K562 (cell line): Measurements from ENCODE around the gene LMNA. TPM values are rescaled to one million over a fixed set of nuclear protein-coding genes. Genes with fewer than 3 reads are reported as not detected.

ENCODE experiments used
- CXXC5 ChIP-seq: fragments of 250-450 bp; sonication (Bioruptor Pico); IDR thresholded peaks from 2 replicates; pipeline ENCODE4 v1.8.0; 2022; ENCODE audit warnings: inconsistent platforms, mild to moderate bottlenecking, moderate library complexity
- ERF ChIP-seq: fragments of 450-650 bp; formaldehyde crosslinking; IDR thresholded peaks from 2 replicates; pipeline ENCODE4 v1.4.0; 2020; ENCODE audit warnings: mild to moderate bottlenecking, mixed read lengths
- ESRRA ChIP-seq: fragments of 450-650 bp; IDR thresholded peaks from 2 replicates; pipeline ENCODE4 v1.6.1; 2014; ENCODE audit warnings: low read depth, mild to moderate bottlenecking, moderate library complexity, borderline replicate concordance
- ETV6 ChIP-seq, 3 experiments: fragments of 150-350 bp in 1 of 3; sonication (generic) in 1 of 3; formaldehyde crosslinking in 1 of 3; IDR thresholded peaks; 2 replicates each; pipeline versions ENCODE4 v1.6.1 to v1.8.0; 2014 to 2022; ENCODE audit warnings: borderline replicate concordance in 2 of 3, low read depth in 2 of 3, antibody characterized with exemption in 1 of 3, low read length in 1 of 3, mild to moderate bottlenecking in 1 of 3, missing genetic modification reagents in 1 of 3
- FOXA3 ChIP-seq, 2 experiments: fragments of 450-650 bp in 1 of 2; sonication (generic) in 1 of 2; formaldehyde crosslinking; IDR thresholded peaks in 1 of 2; conservative IDR thresholded peaks in 1 of 2; 2 replicates each; pipeline versions ENCODE4 v1.4.0 to v1.8.0; 2020 to 2022; ENCODE audit warnings: mild to moderate bottlenecking in 2 of 2, missing genetic modification reagents in 1 of 2
- LARP7 ChIP-seq: fragments of 450-650 bp; IDR thresholded peaks from 2 replicates; pipeline ENCODE4 v1.6.1; 2016
- MAFG ChIP-seq: fragments of 450-650 bp; conservative IDR thresholded peaks from 2 replicates; pipeline ENCODE4 v1.6.1; 2016; ENCODE audit warnings: missing genetic modification characterization, missing compliant biosample characterization
- MECOM ChIP-seq: fragments of 250-450 bp; sonication (Bioruptor Pico); IDR thresholded peaks from 2 replicates; pipeline ENCODE4 v1.8.0; 2022; ENCODE audit warnings: inconsistent platforms
- NONO ChIP-seq, 2 experiments: fragments of 200-400 bp in 1 of 2; fragments of 450-650 bp in 1 of 2; formaldehyde crosslinking in 1 of 2; IDR thresholded peaks; 2 replicates each; pipeline ENCODE4 v1.6.1; 2017; ENCODE audit warnings: low read depth in 2 of 2, mild to moderate bottlenecking in 2 of 2, moderate library complexity in 2 of 2, low read length in 1 of 2
- PML ChIP-seq: IDR thresholded peaks from 2 replicates; pipeline ENCODE4 v1.6.1; 2012; ENCODE audit warnings: low read length, inconsistent platforms
- SMARCA4 ChIP-seq: fragments of 450-650 bp; IDR thresholded peaks from 2 replicates; pipeline ENCODE4 v1.6.1; 2016
- SNRNP70 ChIP-seq: fragments of 200-400 bp; formaldehyde crosslinking; optimal IDR thresholded peaks from 2 replicates; pipeline ENCODE3; 2017; ENCODE audit warnings: low read depth, low read length
- U2AF2 ChIP-seq: fragments of 200-400 bp; formaldehyde crosslinking; optimal IDR thresholded peaks from 2 replicates; pipeline ENCODE3; 2017; ENCODE audit warnings: low read depth, mild to moderate bottlenecking, low read length
- ZBED1 ChIP-seq: IDR thresholded peaks from 2 replicates; pipeline ENCODE4 v1.6.1; 2014
- ZNF584 ChIP-seq: fragments of 200-800 bp; sonication (Bioruptor generic); IDR thresholded peaks from 2 replicates; pipeline ENCODE4 v1.6.1; 2016; ENCODE audit warnings: low read depth, mild to moderate bottlenecking, missing genetic modification characterization, missing compliant biosample characterization
- ZNF778 ChIP-seq: fragments of 450-650 bp; formaldehyde crosslinking; IDR thresholded peaks from 2 replicates; pipeline ENCODE4 v1.4.0; 2020; ENCODE audit warnings: mild to moderate bottlenecking, moderate library complexity
- polyA plus RNA-seq, 8 experiments: library from polyadenylated mRNA; depleted of rRNA in 4 of 8; stranded (reverse) in 5 of 8; unstranded in 3 of 8; fragments of >200 nt; fragmentation: Nextera tagmentation in 2 of 8; fragmentation: Illumina TruSeq in 1 of 8; extraction: Ambion mirVana in 2 of 8; extraction: Trizol in 1 of 8; gene quantifications; 2 replicates each; pipeline versions ENCODE4 v1.2.1 to v1.2.3, GENCODE V29; 2011 to 2014; ENCODE audit warnings: inconsistent platforms in 1 of 8, missing spikeins in 1 of 8
- total RNA-seq, 7 experiments: library from RNA; depleted of rRNA in 6 of 7; stranded (reverse); fragments of >200 nt in 6 of 7; fragmentation: Illumina TruSeq in 2 of 7; extraction: Trizol in 2 of 7; gene quantifications; 2 replicates each; pipeline versions ENCODE4 v1.2.1 to v1.2.3, GENCODE V29; 2011 to 2021; ENCODE audit warnings: low replicate concordance in 1 of 7
- TF ChIP-seq, protein P1 (sequence below): fragments of 450-650 bp; conservative IDR thresholded peaks from 2 replicates; pipeline ENCODE4 v1.6.1; 2016; ENCODE audit warnings: missing genetic modification characterization, low read depth, mild to moderate bottlenecking, missing compliant biosample characterization, moderate library complexity
- TF ChIP-seq, protein P2 (sequence below): sonication (generic); formaldehyde crosslinking; IDR thresholded peaks from 2 replicates; pipeline ENCODE4 v1.8.1; 2023; ENCODE audit warnings: mild to moderate bottlenecking, missing genetic modification reagents
- TF ChIP-seq, protein P3 (sequence below), 2 experiments: fragments of 250-450 bp in 1 of 2; fragments of 450-650 bp in 1 of 2; sonication (Bioruptor Pico) in 1 of 2; IDR thresholded peaks; 2 replicates each; pipeline versions ENCODE4 v1.6.1 to v1.8.0; 2016 to 2021; ENCODE audit warnings: mild to moderate bottlenecking in 2 of 2, moderate library complexity in 2 of 2, missing compliant biosample characterization in 1 of 2, missing genetic modification characterization in 1 of 2
- TF ChIP-seq, protein P4 (sequence below): fragments of 250-450 bp; sonication (Bioruptor Pico); IDR thresholded peaks from 2 replicates; pipeline ENCODE4 v1.6.1; 2021; ENCODE audit warnings: mild to moderate bottlenecking
- TF ChIP-seq, protein P5 (sequence below): fragments of 450-650 bp; IDR thresholded peaks from 2 replicates; pipeline ENCODE4 v1.6.1; 2014; ENCODE audit warnings: low read depth, mild to moderate bottlenecking, moderate library complexity, borderline replicate concordance

Gene LMNA
- total and polyA plus RNA-seq, 9 of the 15 experiments (the other 6 are each of a cell fraction or from before 2014, with no cell fraction given): 1.00 to 347 (median 88.2) TPM

DNA sequence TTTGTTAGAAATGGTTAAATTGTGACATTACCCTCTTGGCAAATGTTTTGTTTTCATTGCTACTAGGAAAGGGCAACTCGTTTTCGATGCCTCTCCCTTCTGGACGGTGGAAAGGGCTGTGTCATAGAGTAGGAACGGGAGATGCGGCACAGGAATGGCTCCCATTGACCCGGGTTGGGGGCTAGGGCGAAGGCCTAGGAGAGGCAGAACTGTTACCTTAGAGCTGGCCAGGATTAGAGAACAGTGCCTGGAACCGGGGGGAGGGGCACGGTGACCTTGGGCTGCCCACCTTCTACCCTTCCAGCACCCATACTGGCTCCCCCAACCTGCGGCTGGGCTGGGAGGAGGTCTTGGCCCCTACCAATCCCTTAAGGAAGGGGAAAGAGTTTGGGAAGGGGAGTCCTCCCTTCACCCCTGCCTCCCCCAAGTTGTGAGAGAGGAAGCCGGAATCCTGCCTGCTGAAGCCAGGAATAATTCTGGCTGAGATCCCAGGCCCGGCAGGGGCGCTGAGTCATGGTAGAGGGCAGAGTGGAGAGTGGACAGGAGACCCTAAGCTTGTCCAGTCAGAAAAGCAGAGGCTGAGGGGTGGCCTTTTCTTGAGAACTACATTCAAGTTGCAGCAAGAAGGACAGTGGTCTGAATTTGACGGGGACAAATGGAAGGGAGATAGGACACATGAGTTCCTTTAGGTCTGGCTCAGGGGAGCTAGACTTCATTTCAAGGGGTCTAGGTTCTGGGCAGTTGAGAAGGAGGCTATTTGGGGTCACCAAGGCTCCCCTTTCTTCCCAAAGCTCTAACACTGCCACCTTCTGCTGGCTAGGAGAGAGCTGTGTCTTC lies 8.2 kb downstream of the LMNA start (continued):
- TF ChIP-seq, protein P1, sequence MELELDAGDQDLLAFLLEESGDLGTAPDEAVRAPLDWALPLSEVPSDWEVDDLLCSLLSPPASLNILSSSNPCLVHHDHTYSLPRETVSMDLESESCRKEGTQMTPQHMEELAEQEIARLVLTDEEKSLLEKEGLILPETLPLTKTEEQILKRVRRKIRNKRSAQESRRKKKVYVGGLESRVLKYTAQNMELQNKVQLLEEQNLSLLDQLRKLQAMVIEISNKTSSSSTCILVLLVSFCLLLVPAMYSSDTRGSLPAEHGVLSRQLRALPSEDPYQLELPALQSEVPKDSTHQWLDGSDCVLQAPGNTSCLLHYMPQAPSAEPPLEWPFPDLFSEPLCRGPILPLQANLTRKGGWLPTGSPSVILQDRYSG (tag): peak; percentile 51; the same call in 1 of the 2 replicates
- TF ChIP-seq, protein P2, sequence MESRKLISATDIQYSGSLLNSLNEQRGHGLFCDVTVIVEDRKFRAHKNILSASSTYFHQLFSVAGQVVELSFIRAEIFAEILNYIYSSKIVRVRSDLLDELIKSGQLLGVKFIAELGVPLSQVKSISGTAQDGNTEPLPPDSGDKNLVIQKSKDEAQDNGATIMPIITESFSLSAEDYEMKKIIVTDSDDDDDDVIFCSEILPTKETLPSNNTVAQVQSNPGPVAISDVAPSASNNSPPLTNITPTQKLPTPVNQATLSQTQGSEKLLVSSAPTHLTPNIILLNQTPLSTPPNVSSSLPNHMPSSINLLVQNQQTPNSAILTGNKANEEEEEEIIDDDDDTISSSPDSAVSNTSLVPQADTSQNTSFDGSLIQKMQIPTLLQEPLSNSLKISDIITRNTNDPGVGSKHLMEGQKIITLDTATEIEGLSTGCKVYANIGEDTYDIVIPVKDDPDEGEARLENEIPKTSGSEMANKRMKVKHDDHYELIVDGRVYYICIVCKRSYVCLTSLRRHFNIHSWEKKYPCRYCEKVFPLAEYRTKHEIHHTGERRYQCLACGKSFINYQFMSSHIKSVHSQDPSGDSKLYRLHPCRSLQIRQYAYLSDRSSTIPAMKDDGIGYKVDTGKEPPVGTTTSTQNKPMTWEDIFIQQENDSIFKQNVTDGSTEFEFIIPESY: no peak
- TF ChIP-seq NONO (IDR thresholded peaks at IDR 0.05; ENCODE audit: low read depth in 2 of 2, low read length in 1 of 2) (peak in 1 of 2 experiments; percentile 61; a peak in 1 of 4 replicates), CXXC5 (CRISPR knock-in tag) (peak; percentile 14), SNRNP70 (no peak), ETV6 (IDR thresholded peaks at IDR 0.05; ENCODE audit: borderline replicate concordance in 1 of 2, low read depth in 2 of 2, low read length in 1 of 2) (no peak), ETV6 (CRISPR knock-in tag; IDR thresholded peaks at IDR 0.05; ENCODE audit: borderline replicate concordance) (no peak), LARP7 (no peak), MAFG (tag) (peak; percentile 91), MECOM (CRISPR knock-in tag) (0 out of 2 replicates have a peak, but pooled peaks have one; percentile 8), ESRRA (peak; percentile 92), U2AF2 (no peak), PML (peak; percentile 18; the same call in 1 of the 2 replicates), FOXA3 (CRISPR knock-in tag; conservative IDR thresholded peaks at IDR 0.05 in 1 of 2, IDR thresholded peaks at IDR 0.05 in 1 of 2) (no peak), SMARCA4 (peak; percentile 69), ZBED1 (no peak), ZNF584 (CRISPR knock-in tag) (no peak), ZNF778 (CRISPR knock-in tag) (no peak), ERF (CRISPR knock-in tag) (no peak)
- TF ChIP-seq, protein P3, sequence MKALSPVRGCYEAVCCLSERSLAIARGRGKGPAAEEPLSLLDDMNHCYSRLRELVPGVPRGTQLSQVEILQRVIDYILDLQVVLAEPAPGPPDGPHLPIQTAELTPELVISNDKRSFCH (CRISPR knock-in tag; IDR thresholded peaks at IDR 0.05): no peak
- TF ChIP-seq, protein P3 (tag; IDR thresholded peaks at IDR 0.05): peak; percentile 47; the same call in 1 of the 2 replicates
- TF ChIP-seq, protein P4, sequence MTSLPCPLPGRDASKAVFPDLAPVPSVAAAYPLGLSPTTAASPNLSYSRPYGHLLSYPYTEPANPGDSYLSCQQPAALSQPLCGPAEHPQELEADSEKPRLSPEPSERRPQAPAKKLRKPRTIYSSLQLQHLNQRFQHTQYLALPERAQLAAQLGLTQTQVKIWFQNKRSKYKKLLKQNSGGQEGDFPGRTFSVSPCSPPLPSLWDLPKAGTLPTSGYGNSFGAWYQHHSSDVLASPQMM (CRISPR knock-in tag): no peak
- TF ChIP-seq, protein P5, sequence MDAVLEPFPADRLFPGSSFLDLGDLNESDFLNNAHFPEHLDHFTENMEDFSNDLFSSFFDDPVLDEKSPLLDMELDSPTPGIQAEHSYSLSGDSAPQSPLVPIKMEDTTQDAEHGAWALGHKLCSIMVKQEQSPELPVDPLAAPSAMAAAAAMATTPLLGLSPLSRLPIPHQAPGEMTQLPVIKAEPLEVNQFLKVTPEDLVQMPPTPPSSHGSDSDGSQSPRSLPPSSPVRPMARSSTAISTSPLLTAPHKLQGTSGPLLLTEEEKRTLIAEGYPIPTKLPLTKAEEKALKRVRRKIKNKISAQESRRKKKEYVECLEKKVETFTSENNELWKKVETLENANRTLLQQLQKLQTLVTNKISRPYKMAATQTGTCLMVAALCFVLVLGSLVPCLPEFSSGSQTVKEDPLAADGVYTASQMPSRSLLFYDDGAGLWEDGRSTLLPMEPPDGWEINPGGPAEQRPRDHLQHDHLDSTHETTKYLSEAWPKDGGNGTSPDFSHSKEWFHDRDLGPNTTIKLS: peak; percentile 25; the same call in 1 of the 2 replicates
